GM20000 (cell line): ENCODE data around the gene SOX18.

Experiments used
- DNase-seq: peaks from one replicate; pipeline ENCODE4 v3.0.0; 2012; ENCODE audit warnings: low spot score
- CTCF ChIP-seq: IDR thresholded peaks from 2 replicates; pipeline ENCODE4 v1.5.1; 2012; ENCODE audit warnings: mild to moderate bottlenecking, control low read depth; ENCODE audit errors: extremely low read depth, missing control alignments

The SOX18 gene

GRCh38 chr20:64033981-64034493 lies 15.4 kb downstream of the SOX18 start:
- TF ChIP-seq CTCF = no peak
- DNase-seq = no peak

GRCh38 chr20:64032706-64033624 lies 16.5 kb downstream of the SOX18 start:
- no peak for TF ChIP-seq CTCF
- DNase-seq = no peak

- no peak for TF ChIP-seq CTCF
- DNase-seq = no peak
Measured at GRCh38 chr20:64031822-64032314, 17.6 kb downstream of the SOX18 start.

GRCh38 chr20:64030371-64031134 lies 18.9 kb downstream of the SOX18 start:
- no peak for DNase-seq
- TF ChIP-seq CTCF = no peak

GRCh38 chr20:64029293-64030117 lies 19.9 kb downstream of the SOX18 start:
- TF ChIP-seq CTCF = no peak
- no peak for DNase-seq

GRCh38 chr20:64027981-64028685 lies 21.3 kb downstream of the SOX18 start:
- no peak for DNase-seq
- no peak for TF ChIP-seq CTCF
